ENCODE data around the gene S100A14.

S100A14 gene

GRCh38 chr1:153616144-153616916 lies at the start of gene S100A14:
Gene S100A14, minus strand, starts transcription at chr1:153616325. Its CDS starts 467 bp downstream, at chr1:153615858.
- H2AFZ ChIP-seq (ENCODE audit: low read depth), result no peak within 1 kb of the TSS

GRCh38 chr1:153663211-153663610 lies 47.1 kb upstream of the S100A14 start:
- H3K4me2 ChIP-seq, result no peak overlapping the region
- peaks cover 51% of the 10 kb centered on the region for H3K79me2 ChIP-seq (ENCODE audit: insufficient read depth, low read depth)
- H3K27me3 ChIP-seq (ENCODE audit: insufficient read depth, low read depth), result no peaks in the 10 kb centered on the region
- TF ChIP-seq CTCF (conservative IDR thresholded peaks at IDR 0.05; ENCODE audit: low read depth, low read length), result no peak
- H4K20me1 ChIP-seq (ENCODE audit: insufficient read depth), result no peaks in the 10 kb centered on the region
- peaks cover 72% of the 10 kb centered on the region for H3K36me3 ChIP-seq (ENCODE audit: insufficient read depth)
- no peak overlapping the region for H2AFZ ChIP-seq (ENCODE audit: low read depth)
- no peak overlapping the region for H3K4me3 ChIP-seq (IDR thresholded peaks at IDR 0.05; ENCODE audit: insufficient read depth, low read depth, low read length)
- no peak overlapping the region for H3K9ac ChIP-seq
- peaks cover 38% of the 10 kb centered on the region for H3K4me1 ChIP-seq (ENCODE audit: low read depth, poor library complexity, severe bottlenecking)
- H3K27ac ChIP-seq, result peak overlapping the region; percentile 1; the same call in 1 of the 2 replicates

More at GRCh38 chr1:153616144-153616916, at the start of gene S100A14:
- no peak within 1 kb of the TSS for H3K9ac ChIP-seq
- no peaks in the 10 kb centered on the region for H4K20me1 ChIP-seq (ENCODE audit: insufficient read depth)
- H3K4me2 ChIP-seq, result no peak within 1 kb of the TSS
- no peaks in the 10 kb centered on the region for H3K4me1 ChIP-seq (ENCODE audit: low read depth, poor library complexity, severe bottlenecking)
- H3K79me2 ChIP-seq (ENCODE audit: insufficient read depth, low read depth), result no peaks in the 10 kb centered on the region
- no peak within 1 kb of the TSS for H3K27ac ChIP-seq
- no peak for TF ChIP-seq CTCF (conservative IDR thresholded peaks at IDR 0.05; ENCODE audit: low read depth, low read length)
- H3K36me3 ChIP-seq (ENCODE audit: insufficient read depth), result no peaks in the 10 kb centered on the region
- no peaks in the 10 kb centered on the region for H3K27me3 ChIP-seq (ENCODE audit: insufficient read depth, low read depth)
- no peak within 1 kb of the TSS for H3K4me3 ChIP-seq (IDR thresholded peaks at IDR 0.05; ENCODE audit: insufficient read depth, low read depth, low read length)

- no peak overlapping the region for H3K4me3 ChIP-seq (IDR thresholded peaks at IDR 0.05; ENCODE audit: insufficient read depth, low read depth, low read length)
- H3K27me3 ChIP-seq (ENCODE audit: insufficient read depth, low read depth), result no peaks in the 10 kb centered on the region
- no peaks in the 10 kb centered on the region for H4K20me1 ChIP-seq (ENCODE audit: insufficient read depth)
- no peak overlapping the region for H3K9ac ChIP-seq
- H3K79me2 ChIP-seq (ENCODE audit: insufficient read depth, low read depth), result peaks cover 41% of the 10 kb centered on the region
- H3K36me3 ChIP-seq (ENCODE audit: insufficient read depth), result peaks cover 62% of the 10 kb centered on the region; the same call in 1 of the 2 replicates
- TF ChIP-seq CTCF (conservative IDR thresholded peaks at IDR 0.05; ENCODE audit: low read depth, low read length), result no peak
- peak overlapping the region; percentile 0; the same call in 1 of the 2 replicates for H3K27ac ChIP-seq
- H3K4me1 ChIP-seq (ENCODE audit: low read depth, poor library complexity, severe bottlenecking), result peaks cover 34% of the 10 kb centered on the region
- H3K4me2 ChIP-seq, result no peak overlapping the region
- no peak overlapping the region for H2AFZ ChIP-seq (ENCODE audit: low read depth)
These were observed 46.1 kb upstream of the S100A14 start for GRCh38 chr1:153662269-153662668.

- Histone ChIP-seq H3K9ac (no peak overlapping the region), H3K79me2 (ENCODE audit: insufficient read depth, low read depth) (peaks cover 31% of the 10 kb centered on the region), H2AFZ (ENCODE audit: low read depth) (no peak overlapping the region), H3K4me3 (IDR thresholded peaks at IDR 0.05; ENCODE audit: insufficient read depth, low read depth, low read length) (no peak overlapping the region), H3K27ac (peak overlapping the region; percentile 0; the same call in 1 of the 2 replicates), H4K20me1 (ENCODE audit: insufficient read depth) (no peaks in the 10 kb centered on the region), H3K4me1 (ENCODE audit: low read depth, poor library complexity, severe bottlenecking) (peaks cover 29% of the 10 kb centered on the region), H3K27me3 (ENCODE audit: insufficient read depth, low read depth) (no peaks in the 10 kb centered on the region), H3K4me2 (no peak overlapping the region), H3K36me3 (ENCODE audit: insufficient read depth) (peaks cover 52% of the 10 kb centered on the region; the same call in 1 of the 2 replicates)
- no peak for TF ChIP-seq CTCF (conservative IDR thresholded peaks at IDR 0.05; ENCODE audit: low read depth, low read length)
These were observed 45.1 kb upstream of the S100A14 start for GRCh38 chr1:153661111-153661708.
